Endodermal cell (in vitro differentiated cells): ENCODE results near the gene RPTOR. TPM values are rescaled to one million over a fixed set of nuclear protein-coding genes. Genes with fewer than 3 reads are reported as not detected.

ENCODE experiments used
- DNase-seq: peaks from one replicate; pipeline ENCODE4 v3.0.0-alpha.2; 2017
- H3K27ac ChIP-seq: 2 replicates; pipeline ENCODE4 v1.5.1; 2013; ENCODE audit warnings: mild to moderate bottlenecking, low read depth, low read length, moderate library complexity
- H3K27me3 ChIP-seq: 2 replicates; pipeline ENCODE4 v1.6.1; 2013; ENCODE audit warnings: mild to moderate bottlenecking, low read length, moderate library complexity; ENCODE audit not compliant: insufficient read depth, control insufficient read depth, poor library complexity, severe bottlenecking
- H3K36me3 ChIP-seq: 2 replicates; pipeline ENCODE4 v1.7.0; 2013; ENCODE audit warnings: mild to moderate bottlenecking, low read length, moderate library complexity; ENCODE audit not compliant: control insufficient read depth, insufficient read depth
- H3K4me1 ChIP-seq: one replicate; pipeline ENCODE4 v1.7.0; 2013; ENCODE audit warnings: low read length; ENCODE audit not compliant: control insufficient read depth, insufficient read depth
- H3K4me3 ChIP-seq: 2 replicates; pipeline ENCODE4 v1.5.1; 2013; ENCODE audit warnings: mild to moderate bottlenecking, low read length, moderate library complexity
- H3K9ac ChIP-seq: 2 replicates; pipeline ENCODE4 v1.6.1; 2013; ENCODE audit warnings: mild to moderate bottlenecking, low read length, moderate library complexity; ENCODE audit not compliant: poor library complexity, severe bottlenecking; ENCODE audit errors: extremely low read depth
- H3K9me3 ChIP-seq: 2 replicates; pipeline ENCODE4 v1.6.1; 2013; ENCODE audit warnings: mild to moderate bottlenecking, low read length, moderate library complexity; ENCODE audit not compliant: control insufficient read depth
- H3K27ac Mint-ChIP-seq: 2 replicates; pipeline ENCODE4 v1.8.0; 2020; ENCODE audit warnings: mixed read lengths
- H3K27me3 Mint-ChIP-seq: 2 replicates; pipeline ENCODE4 v1.8.0; 2021; ENCODE audit warnings: mild to moderate bottlenecking, mixed read lengths; ENCODE audit not compliant: insufficient read depth
- H3K36me3 Mint-ChIP-seq: 2 replicates; pipeline ENCODE4 v1.8.0; 2020; ENCODE audit warnings: low read depth, mixed read lengths
- H3K4me1 Mint-ChIP-seq: 2 replicates; pipeline ENCODE4 v1.8.0; 2020; ENCODE audit warnings: mixed read lengths
- H3K4me3 Mint-ChIP-seq: 2 replicates; pipeline ENCODE4 v1.8.0; 2020; ENCODE audit warnings: mild to moderate bottlenecking, moderate library complexity, mixed read lengths
- H3K9me3 Mint-ChIP-seq: 2 replicates; pipeline ENCODE4 v1.8.0; 2020; ENCODE audit warnings: mild to moderate bottlenecking, mixed read lengths
- CTCF ChIP-seq: fragments of 200-600 bp; sonication (generic); conservative IDR thresholded peaks from 2 replicates; pipeline ENCODE4 v1.5.0; 2021; ENCODE audit warnings: antibody characterized with exemption, mild to moderate bottlenecking
- WGBS, 2 experiments: methylation state at CpG; one replicate each; pipeline versions ENCODE4 v1.1.5 to v1.1.7; 2013; ENCODE audit warnings: missing lambda C conversion rate in 2 of 2, mixed read lengths in 1 of 2; ENCODE audit not compliant: insufficient coverage in 1 of 2, insufficient read length in 1 of 2; 5-methylcytosine and 5-hydroxymethylcytosine counted together
- total RNA-seq, 2 donors: library from RNA; stranded (reverse); fragmentation: NEBNext Ultra II Directional in 1 of 2; extraction: Animal tissue kit (Norgen Biotek cat#: 25700) in 1 of 2; gene quantifications; 2 replicates in 1 of 2; 3 replicates in 1 of 2; pipeline ENCODE4 v1.2.1, GENCODE V29; 2021

Gene RPTOR
- total RNA-seq, 2 donors from 2014 or later = 45.1 to 53.4 TPM

GRCh38 chr17:80864751-80865150 is 320.1 kb downstream of the RPTOR start:
- H3K36me3 ChIP-seq = peaks cover 25% of the 10 kb centered on the region
- no peak overlapping the region for H3K4me3 ChIP-seq
- no peak for DNase-seq
- H3K4me3 Mint-ChIP-seq = no peak overlapping the region
- no peak overlapping the region for H3K27ac Mint-ChIP-seq
- H3K9me3 ChIP-seq = peaks cover 25% of the 10 kb centered on the region
- H3K4me1 ChIP-seq = no peaks in the 10 kb centered on the region
- no peak overlapping the region for H3K27ac ChIP-seq
- TF ChIP-seq CTCF = no peak
- H3K4me1 Mint-ChIP-seq = peaks cover 4% of the 10 kb centered on the region
- H3K9ac ChIP-seq = no peak overlapping the region
- peaks cover 17% of the 10 kb centered on the region for H3K9me3 Mint-ChIP-seq
- WGBS, 2 experiments = 93 to 100% methylated on average over 6 of the region's 6 CpGs
- H3K27me3 Mint-ChIP-seq = no peaks in the 10 kb centered on the region
- peaks cover 24% of the 10 kb centered on the region for H3K36me3 Mint-ChIP-seq
- H3K27me3 ChIP-seq = no peaks in the 10 kb centered on the region

GRCh38 chr17:80866050-80866793 is 321.6 kb downstream of the RPTOR start:
- no peaks in the 10 kb centered on the region for H3K27me3 ChIP-seq
- no peak overlapping the region for H3K4me3 Mint-ChIP-seq
- peaks cover 25% of the 10 kb centered on the region for H3K9me3 ChIP-seq
- peaks cover 24% of the 10 kb centered on the region for H3K36me3 Mint-ChIP-seq
- peaks cover 5% of the 10 kb centered on the region for H3K4me1 Mint-ChIP-seq
- H3K27me3 Mint-ChIP-seq = no peaks in the 10 kb centered on the region
- peak; percentile 85 for TF ChIP-seq CTCF
- H3K9ac ChIP-seq = no peak overlapping the region
- DNase-seq = peak; percentile 93
- H3K9me3 Mint-ChIP-seq = peaks cover 17% of the 10 kb centered on the region
- no peak overlapping the region for H3K27ac ChIP-seq
- no peak overlapping the region for H3K27ac Mint-ChIP-seq
- no peaks in the 10 kb centered on the region for H3K4me1 ChIP-seq
- 33 to 40% methylated on average over 5 to 7 of the region's 8 CpGs for WGBS, 2 experiments
- peaks cover 25% of the 10 kb centered on the region for H3K36me3 ChIP-seq
- H3K4me3 ChIP-seq = no peak overlapping the region

- H3K36me3 Mint-ChIP-seq = peaks cover 6% of the 10 kb centered on the region
- H3K4me1 ChIP-seq = no peaks in the 10 kb centered on the region
- no peaks in the 10 kb centered on the region for H3K27me3 ChIP-seq
- H3K9me3 Mint-ChIP-seq = peaks cover 8% of the 10 kb centered on the region
- H3K4me3 ChIP-seq = no peak overlapping the region
- H3K9ac ChIP-seq = no peak overlapping the region
- H3K36me3 ChIP-seq = peaks cover 12% of the 10 kb centered on the region
- TF ChIP-seq CTCF = no peak
- no peak overlapping the region for H3K27ac ChIP-seq
- peaks cover 5% of the 10 kb centered on the region for H3K4me1 Mint-ChIP-seq
- H3K27me3 Mint-ChIP-seq = no peaks in the 10 kb centered on the region
- no peak overlapping the region for H3K4me3 Mint-ChIP-seq
- 87 to 92% methylated on average over 4 to 5 of the region's 5 CpGs for WGBS, 2 experiments
- peaks cover 12% of the 10 kb centered on the region for H3K9me3 ChIP-seq
- H3K27ac Mint-ChIP-seq = no peak overlapping the region
- DNase-seq = no peak
These were observed 323.5 kb downstream of the RPTOR start for GRCh38 chr17:80868022-80868609.
